ENCODE measurements around the gene HNRNPA0. TPM values are rescaled to one million over a fixed set of nuclear protein-coding genes. Genes with fewer than 3 reads are reported as not detected.

HNRNPA0 gene
- total RNA-seq (2012; rRNA removed) (5.2 and 8.9 TPM in 2 replicates), polyA plus RNA-seq (2012; rRNA removed) (12.2 and 12.9 TPM in 2 replicates), Bru-seq, nascent RNA (percentile 83 among the genes with signal in this experiment), BruChase-seq, experiment 1, labeled RNA remaining after a 6-hour chase (percentile 97 among the genes with signal in this experiment), BruChase-seq, experiment 2, labeled RNA remaining after a 2-hour chase (percentile 97 among the genes with signal in this experiment)
- polyA plus RNA-seq (2012; cell fraction: cytosol; rRNA removed) = 23.6 and 24.0 TPM in 2 replicates
- 8.7 and 9.1 TPM in 2 replicates for polyA plus RNA-seq (2012; cell fraction: nucleus; rRNA removed; ENCODE audit: low replicate concordance)
- long read RNA-seq, full-length matches to known transcripts = 15 of 15 reads
- long read RNA-seq, partial matches to known transcripts = 0 of 15 reads
- long read RNA-seq, other reads (novel, unspliced or antisense) = 0 of 15 reads

- ChIA-PET CTCF (interaction anchor here (0.9 kb wide), 1 partner anchor 281 kb away, joined by 3 read pairs; no protein-coding TSS in a partner anchor), POLR2A (ENCODE audit: unreplicated experiment) (no interaction called here)
- peak within 1 kb of the TSS; percentile 95 for H2AFZ ChIP-seq (replicated peaks; ENCODE audit: low read length, poor library complexity)
- H3K18ac ChIP-seq (ENCODE audit: low read depth, low read length) = peak within 1 kb of the TSS; percentile 51
- H2AK5ac ChIP-seq (ENCODE audit: low read depth, low read length) = peak within 1 kb of the TSS; percentile 68
- peak within 1 kb of the TSS; percentile 91 to 94 for H4K8ac ChIP-seq (ENCODE audit: low read depth in 2 of 2, low read length in 2 of 2)
- H3K36me3 ChIP-seq (ENCODE audit: control insufficient read depth, insufficient read depth, low read length) = no peaks in the 10 kb centered on the region; the same call in 1 of the 2 replicates
- peak within 1 kb of the TSS; percentile 61 for H3K4me3 ChIP-seq (ENCODE audit: insufficient read depth, low read depth, low read length)
- peaks cover 44% of the 10 kb centered on the region for H4K20me1 ChIP-seq (ENCODE audit: insufficient read depth, low read length)
- peak; percentile 97 for DNase-seq
- peak within 1 kb of the TSS; percentile 82 for H2BK5ac ChIP-seq (ENCODE audit: low read depth, low read length, poor library complexity, severe bottlenecking)
- H3K14ac ChIP-seq (replicated peaks; ENCODE audit: low read depth, low read length) = peak within 1 kb of the TSS; percentile 83
- 0 out of 2 replicates have a peak within 1 kb of the TSS, but pooled peaks have one; percentile 58 for H2BK20ac ChIP-seq (ENCODE audit: low read depth, low read length)
- H3K56ac ChIP-seq (ENCODE audit: extremely low read depth, insufficient read depth, low read length) = peak within 1 kb of the TSS; percentile 82
- H3K27ac ChIP-seq (ENCODE audit: insufficient read depth, low read length) = peak within 1 kb of the TSS; percentile 92
- H3K4me2 ChIP-seq (ENCODE audit: low read depth, low read length) = peak within 1 kb of the TSS; percentile 53
- H2BK15ac ChIP-seq (ENCODE audit: low read depth, low read length) = peak within 1 kb of the TSS; percentile 64; the same call in 1 of the 3 replicates
- no peaks in the 10 kb centered on the region for H3K9me3 ChIP-seq (ENCODE audit: control insufficient read depth, insufficient read depth, low read length)
- H2AK9ac ChIP-seq (replicated peaks; ENCODE audit: low read depth, low read length, poor library complexity) = peak within 1 kb of the TSS; percentile 94
- peak within 1 kb of the TSS; percentile 98 for H3K9ac ChIP-seq (ENCODE audit: low read depth, low read length)
- peaks cover 10% of the 10 kb centered on the region in 2 experiments for H3K79me1 ChIP-seq (ENCODE audit: low read depth in 1 of 2, low read length in 2 of 2)
- ATAC-seq (ENCODE audit: low read depth) = peak; percentile 96
- H2BK120ac ChIP-seq (ENCODE audit: low read depth, low read length) = peak within 1 kb of the TSS; percentile 93
- H3K23ac ChIP-seq (ENCODE audit: low read depth, low read length) = peak within 1 kb of the TSS; percentile 88
- H3K4me1 ChIP-seq (ENCODE audit: control insufficient read depth, insufficient read depth, low read length) = no peaks in the 10 kb centered on the region; the same call in 1 of the 2 replicates
- peak within 1 kb of the TSS; percentile 82 for H3K4ac ChIP-seq (ENCODE audit: low read depth, low read length)
- in situ Hi-C loops (cut with MboI; ENCODE audit: low sequenced_read_pairs) = loop anchor here (10.0 kb wide), 1 partner anchor 280 kb away; the partner anchor contains the start of gene FAM13B
- intact Hi-C loops (cut with micrococcal nuclease) = loop anchor here (2.0 kb wide), 1 partner anchor 278 kb away; the partner anchor contains the start of gene FAM13B
- dilution Hi-C loops (cut with HindIII; ENCODE audit: low sequenced_read_pairs, unreplicated experiment) = no loop called here
- H4K5ac ChIP-seq (ENCODE audit: low read depth, low read length) = peak within 1 kb of the TSS; percentile 62
- H3K27me3 ChIP-seq (ENCODE audit: control insufficient read depth, insufficient read depth, low read length) = no peaks in the 10 kb centered on the region
- no peaks in the 10 kb centered on the region for H3K9me1 ChIP-seq (ENCODE audit: insufficient read depth, low read length)
- no TSS peak for BruUV-seq (replicated peaks)
- peak within 1 kb of the TSS; percentile 94 for H4K91ac ChIP-seq (ENCODE audit: insufficient read depth, low read depth, low read length)
- 0% methylated on average over 26 of the region's 79 CpGs; no CpG with 5 or more reads in 1 of the 2 experiments for WGBS, 2 experiments (ENCODE audit: extremely low coverage in 2 of 2, insufficient read length in 1 of 2)
- TF ChIP-seq MAZ (IDR thresholded peaks at IDR 0.05; ENCODE audit: borderline replicate concordance, low read depth, low read length) = peak; percentile 70
- no peak for TF ChIP-seq RAD21 (IDR thresholded peaks at IDR 0.05; ENCODE audit: low read length)
- peak; percentile 24; the same call in 1 of the 2 replicates for TF ChIP-seq MXI1 (IDR thresholded peaks at IDR 0.05; ENCODE audit: borderline replicate concordance, low read depth, low read length)
- TF ChIP-seq NFE2L2 (IDR thresholded peaks at IDR 0.05; ENCODE audit: low read depth, low read length) = no peak
- peak; percentile 98 for TF ChIP-seq POLR2A (IDR thresholded peaks at IDR 0.05; ENCODE audit: low read depth, low read length)
- TF ChIP-seq SMC3 (IDR thresholded peaks at IDR 0.05; ENCODE audit: low read depth, low read length) = no peak
- TF ChIP-seq USF2 (IDR thresholded peaks at IDR 0.05; ENCODE audit: low read depth, low read length) = 0 out of 2 replicates have a peak, but pooled peaks have one; percentile 3
- no peak for TF ChIP-seq MAFK (IDR thresholded peaks at IDR 0.05; ENCODE audit: low read depth, low read length)
- TF ChIP-seq RFX5 (IDR thresholded peaks at IDR 0.05; ENCODE audit: low read depth, low read length) = no peak; the same call in 1 of the 2 replicates
- no peak for TF ChIP-seq ELK1 (IDR thresholded peaks at IDR 0.05; ENCODE audit: borderline replicate concordance, low read depth, low read length)
- TF ChIP-seq RCOR1 (IDR thresholded peaks at IDR 0.05; ENCODE audit: insufficient replicate concordance, low read length) = no peak
These were observed at the start of gene HNRNPA0 for GRCh38 chr5:137754188-137754960. Gene HNRNPA0 (minus strand): TSS chr5:137754363. CDS start chr5:137754066, 297 bp downstream.

Data from IMR-90 (cell line).